Measurements from ENCODE around the gene ROR1. TPM values are rescaled to one million over a fixed set of nuclear protein-coding genes. Genes with fewer than 3 reads are reported as not detected.

Gene ROR1
- total and polyA plus RNA-seq, 2 of the 13 experiments (the other 11 are each of a cell fraction or from before 2014, with no cell fraction given), result 0.58 to 2.3 TPM

GRCh38 chr1:63795455-63795854 is 21.6 kb downstream of the ROR1 start (continued):
- TF ChIP-seq HCFC1 (IDR thresholded peaks at IDR 0.05; ENCODE audit: low read depth, low read length) (no peak), CBX1 (IDR thresholded peaks at IDR 0.05; ENCODE audit: low read depth) (no peak), WIZ (CRISPR knock-in tag; IDR thresholded peaks at IDR 0.05) (no peak), ZIK1 (CRISPR knock-in tag; IDR thresholded peaks at IDR 0.05; ENCODE audit: borderline replicate concordance, low read depth) (no peak), ZBTB40 (IDR thresholded peaks at IDR 0.05) (no peak), ZBTB40 (CRISPR knock-in tag; IDR thresholded peaks at IDR 0.05) (no peak), NCOA5 (CRISPR knock-in tag; IDR thresholded peaks at IDR 0.05) (no peak), HINFP (CRISPR knock-in tag; IDR thresholded peaks at IDR 0.05; ENCODE audit: low read depth) (no peak), ZNF205 (CRISPR knock-in tag; IDR thresholded peaks at IDR 0.05) (no peak)

Data from HepG2 (cell line).